Stimulated activated CD4-positive, alpha-beta T cell treated with anti-CD3 and anti-CD28 coated beads, TNF-alpha, amount 100 ng/mL, for 4 hours (primary cell): ENCODE data around the gene EPHB6.

Source experiments
- DNase-seq, 3 experiments: peaks; one replicate each; pipeline ENCODE4 v3.0.0-alpha.2; 2020; ENCODE audit warnings: low read depth in 3 of 3

Gene EPHB6

GRCh38 chr7:142898377-142899170 is 43.7 kb downstream of the EPHB6 start:
- DNase-seq, result no peak

GRCh38 chr7:142899661-142900060 is 44.8 kb downstream of the EPHB6 start:
- no peak for DNase-seq

DNA sequence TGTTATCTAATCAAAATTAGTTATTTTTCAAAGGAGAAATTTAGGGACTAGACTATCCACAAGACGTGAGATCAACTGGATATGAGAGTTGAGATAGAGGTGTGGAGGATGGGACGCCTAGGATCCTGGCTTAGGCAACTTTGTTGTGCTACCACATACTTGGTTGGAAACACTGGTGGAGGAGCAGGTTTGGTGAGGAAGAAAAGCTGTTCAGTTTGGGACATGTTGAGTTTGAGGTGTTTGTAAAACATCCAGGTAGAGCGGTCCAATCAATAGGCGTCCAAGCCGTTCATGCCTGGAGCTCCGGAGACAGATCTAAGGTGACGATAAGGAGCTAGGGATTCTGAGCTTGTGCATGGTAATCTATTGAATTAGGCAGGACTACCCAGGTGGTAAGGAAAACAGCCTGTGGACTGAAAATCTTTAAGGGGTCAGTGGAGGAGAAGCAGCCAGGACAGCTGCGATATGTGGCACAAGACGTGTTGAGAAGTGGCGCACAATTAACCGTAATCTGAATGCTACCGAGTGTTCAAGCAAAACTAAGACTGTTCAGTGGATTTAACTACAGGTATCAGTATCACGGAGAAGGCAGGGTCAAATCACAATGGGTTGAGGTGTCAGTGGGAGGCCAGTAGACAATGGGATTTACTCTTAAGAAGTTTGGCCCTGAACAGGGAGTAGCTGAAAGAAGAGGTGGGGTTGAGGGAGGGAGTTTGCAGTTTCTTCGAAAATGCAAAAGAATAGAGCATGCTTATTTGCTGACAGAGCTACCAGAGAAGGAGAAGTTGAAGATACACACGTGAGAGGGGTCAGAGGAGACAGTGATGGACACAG is 46.8 kb downstream of the EPHB6 start:
- no peak for DNase-seq

DNA sequence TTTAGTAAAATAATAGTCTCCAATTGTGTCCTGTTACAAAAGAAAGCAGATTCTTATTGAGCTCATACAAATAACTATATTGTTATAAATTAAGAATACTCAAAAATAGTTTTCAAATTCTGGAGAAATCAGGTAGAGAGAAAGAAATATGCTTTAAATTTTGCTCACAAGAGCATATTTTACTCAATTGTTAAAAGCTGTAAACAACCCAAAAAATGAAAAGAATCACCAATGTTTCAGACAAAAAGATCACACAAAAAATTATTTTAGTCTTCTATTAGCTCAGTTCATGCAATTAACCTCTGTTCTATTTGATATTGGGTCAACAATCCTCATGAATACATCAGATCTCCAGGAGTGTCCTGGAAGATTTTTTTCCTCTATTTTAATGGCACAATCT is 49.3 kb downstream of the EPHB6 start:
- DNase-seq, result no peak

GRCh38 chr7:142905759-142906158 is 50.9 kb downstream of the EPHB6 start:
- DNase-seq, result no peak

DNA sequence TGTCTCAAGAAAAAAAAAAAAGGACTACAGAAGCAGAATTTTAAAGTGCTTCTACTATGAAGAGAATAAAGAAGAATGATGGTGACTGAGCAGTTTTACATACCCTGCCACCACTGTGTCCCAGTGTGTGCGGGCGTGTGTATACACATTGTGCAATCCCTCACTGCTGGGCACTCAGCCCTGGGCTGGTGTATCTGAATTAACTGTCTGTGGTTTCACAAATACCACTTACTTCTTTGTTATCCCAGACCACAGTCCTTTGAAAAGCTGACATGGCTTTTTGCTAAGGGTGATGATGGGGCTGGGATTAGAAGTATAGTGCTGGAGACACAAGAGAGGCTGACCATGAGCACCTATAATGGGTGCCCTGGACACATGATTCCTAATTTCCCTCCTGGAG is 51.8 kb downstream of the EPHB6 start:
- no peak for DNase-seq

DNA sequence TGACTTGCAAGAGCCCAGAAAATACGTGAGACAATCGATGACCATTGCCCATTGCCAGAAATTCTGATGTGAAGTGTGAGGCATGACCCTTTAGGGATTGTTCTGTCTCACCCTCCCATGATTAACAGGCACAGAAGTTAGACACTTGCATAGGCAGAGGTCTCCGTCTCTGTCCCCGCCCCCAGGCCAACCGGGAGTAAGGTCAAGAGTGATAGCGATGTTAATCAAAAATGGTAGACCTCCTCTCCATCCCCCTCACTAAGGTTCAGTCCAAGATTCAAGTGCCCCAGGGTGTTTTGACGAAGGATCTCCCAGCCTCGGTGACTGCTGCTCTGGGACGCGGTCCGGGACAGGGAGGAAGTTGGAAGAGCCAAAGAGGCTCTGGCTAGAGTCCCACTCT is 53.4 kb downstream of the EPHB6 start:
- no peak for DNase-seq

- no peak for DNase-seq
Measured at GRCh38 chr7:142908921-142909890, 54.3 kb downstream of the EPHB6 start.

DNA sequence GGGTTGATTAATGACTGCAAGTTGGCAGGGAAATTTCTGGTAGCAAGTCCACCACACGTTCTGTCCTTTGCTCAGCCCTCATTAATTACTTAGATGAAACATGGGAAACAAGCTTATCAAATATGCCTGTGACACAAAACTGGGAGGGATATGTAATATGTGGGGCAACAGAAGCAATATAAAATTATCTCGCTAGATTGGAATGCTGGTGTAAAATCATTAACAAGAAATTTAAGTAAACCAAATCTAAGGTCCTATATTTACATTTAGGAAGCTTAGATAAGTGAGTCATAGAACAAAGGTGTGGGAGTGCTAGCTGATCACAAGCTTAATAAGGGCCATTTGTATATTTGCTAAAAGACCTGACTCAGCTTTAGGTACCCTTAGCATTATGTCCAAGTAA is 55.2 kb downstream of the EPHB6 start:
- DNase-seq, result no peak

- DNase-seq, result no peak
Measured at GRCh38 chr7:142910481-142910880, 55.6 kb downstream of the EPHB6 start.

- DNase-seq, result no peak
Measured at GRCh38 chr7:142913051-142913450, 58.2 kb downstream of the EPHB6 start.

DNA sequence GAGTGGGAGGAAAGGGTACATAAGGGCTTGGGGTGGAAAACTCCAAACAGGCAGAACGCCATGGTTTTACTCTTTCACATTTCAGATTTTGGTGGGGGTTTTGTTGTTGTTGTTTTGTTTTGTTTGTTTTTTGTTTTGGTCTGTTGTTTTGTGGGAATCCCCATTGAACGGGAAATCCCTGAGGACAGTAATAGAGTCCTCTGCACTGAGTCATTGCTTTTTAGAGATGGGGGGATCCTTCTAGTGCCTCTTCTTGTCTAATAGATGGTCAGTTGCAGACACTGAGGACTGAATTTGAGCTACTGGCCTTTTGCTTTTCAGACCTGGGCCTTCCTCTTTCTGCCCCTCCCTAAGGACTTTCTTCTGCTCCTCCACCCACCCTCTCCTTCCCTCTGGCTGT is 58.7 kb downstream of the EPHB6 start:
- DNase-seq, result no peak

DNA sequence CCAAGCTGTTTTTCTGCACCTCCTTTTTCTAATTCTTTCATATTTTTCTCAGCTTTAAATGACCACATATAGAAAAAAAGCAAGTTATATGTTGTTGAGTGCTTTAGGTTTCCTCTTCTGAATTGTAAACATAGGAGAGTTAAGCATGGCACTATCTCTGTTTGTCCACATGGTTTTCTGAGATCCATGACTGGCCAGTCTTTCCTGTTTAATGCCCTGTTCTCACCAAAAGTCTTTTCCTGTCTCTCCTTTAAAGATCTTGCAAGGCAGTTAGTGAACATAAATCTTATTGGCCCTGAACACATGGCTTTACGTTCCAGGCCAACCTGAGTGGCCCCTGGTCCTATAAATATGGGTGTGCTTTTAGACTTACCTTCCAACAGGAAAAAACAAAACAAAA is 59.2 kb downstream of the EPHB6 start:
- no peak for DNase-seq

- DNase-seq, result no peak
Measured at GRCh38 chr7:142915315-142915714, 60.4 kb downstream of the EPHB6 start.

GRCh38 chr7:142916508-142916907 is 61.6 kb downstream of the EPHB6 start:
- no peak for DNase-seq

- DNase-seq, result no peak
Measured at GRCh38 chr7:142917447-142917846, 62.6 kb downstream of the EPHB6 start.

GRCh38 chr7:142918901-142919300 is 64.0 kb downstream of the EPHB6 start:
- no peak for DNase-seq

- no peak for DNase-seq
Measured at GRCh38 chr7:142919656-142920055, 64.8 kb downstream of the EPHB6 start.
